Nephron (organoid): Measurements from ENCODE around the gene EXOC2.

Source experiments
- H3K27ac Mint-ChIP-seq, 3 experiments: 2 replicates each; pipeline ENCODE4 v1.8.0; 2020; ENCODE audit warnings: mixed read lengths in 3 of 3, mild to moderate bottlenecking in 2 of 3, moderate library complexity in 1 of 3
- H3K27me3 Mint-ChIP-seq: 2 replicates; pipeline ENCODE4 v1.8.0; 2021; ENCODE audit warnings: low read depth, mild to moderate bottlenecking, moderate library complexity, mixed read lengths
- H3K36me3 Mint-ChIP-seq: 2 replicates; pipeline ENCODE4 v1.8.0; 2020; ENCODE audit warnings: low read depth, mixed read lengths
- H3K4me1 Mint-ChIP-seq: 2 replicates; pipeline ENCODE4 v1.8.0; 2020; ENCODE audit warnings: mixed read lengths
- H3K4me3 Mint-ChIP-seq, 3 experiments: 2 replicates each; pipeline ENCODE4 v1.8.0; 2020; ENCODE audit warnings: mild to moderate bottlenecking in 3 of 3, mixed read lengths in 3 of 3, moderate library complexity in 2 of 3
- H3K9me3 Mint-ChIP-seq: 2 replicates; pipeline ENCODE4 v1.8.0; 2020; ENCODE audit warnings: mixed read lengths
- CTCF ChIP-seq, 3 experiments: fragments of 200-600 bp; sonication (generic); IDR thresholded peaks; one replicate each; pipeline ENCODE4 v1.5.0; 2021; ENCODE audit warnings: antibody characterized with exemption in 3 of 3; ENCODE audit not compliant: unreplicated experiment in 3 of 3

The EXOC2 gene

DNA sequence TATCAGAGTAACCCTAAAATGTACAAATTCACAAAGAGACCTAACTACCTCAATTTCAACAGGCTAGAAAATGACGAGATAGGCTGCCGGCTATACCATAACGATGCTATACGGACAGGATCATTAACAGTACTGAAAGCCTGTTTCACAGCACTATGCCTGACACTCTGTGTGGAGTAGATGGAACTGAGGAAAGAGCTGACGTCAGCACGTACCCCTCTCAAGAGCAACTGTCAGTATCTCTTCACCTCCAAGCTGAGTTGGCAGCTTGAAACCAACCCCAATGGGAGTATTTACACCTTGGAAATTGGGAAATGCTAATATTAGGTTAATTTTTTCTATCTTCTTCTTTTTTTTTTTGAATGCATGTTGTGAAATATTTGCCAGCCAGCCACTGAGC, 89.7 kb downstream of the EXOC2 start:
- no peaks in the 10 kb centered on the region for H3K9me3 Mint-ChIP-seq
- TF ChIP-seq CTCF (IDR thresholded peaks at IDR 0.05; ENCODE audit: unreplicated experiment in 3 of 3): no peak
- H3K4me3 Mint-ChIP-seq: no peak overlapping the region
- no peaks in the 10 kb centered on the region for H3K4me1 Mint-ChIP-seq
- H3K36me3 Mint-ChIP-seq: peaks cover 19% of the 10 kb centered on the region
- H3K27ac Mint-ChIP-seq: no peak overlapping the region
- H3K27me3 Mint-ChIP-seq: no peaks in the 10 kb centered on the region

DNA sequence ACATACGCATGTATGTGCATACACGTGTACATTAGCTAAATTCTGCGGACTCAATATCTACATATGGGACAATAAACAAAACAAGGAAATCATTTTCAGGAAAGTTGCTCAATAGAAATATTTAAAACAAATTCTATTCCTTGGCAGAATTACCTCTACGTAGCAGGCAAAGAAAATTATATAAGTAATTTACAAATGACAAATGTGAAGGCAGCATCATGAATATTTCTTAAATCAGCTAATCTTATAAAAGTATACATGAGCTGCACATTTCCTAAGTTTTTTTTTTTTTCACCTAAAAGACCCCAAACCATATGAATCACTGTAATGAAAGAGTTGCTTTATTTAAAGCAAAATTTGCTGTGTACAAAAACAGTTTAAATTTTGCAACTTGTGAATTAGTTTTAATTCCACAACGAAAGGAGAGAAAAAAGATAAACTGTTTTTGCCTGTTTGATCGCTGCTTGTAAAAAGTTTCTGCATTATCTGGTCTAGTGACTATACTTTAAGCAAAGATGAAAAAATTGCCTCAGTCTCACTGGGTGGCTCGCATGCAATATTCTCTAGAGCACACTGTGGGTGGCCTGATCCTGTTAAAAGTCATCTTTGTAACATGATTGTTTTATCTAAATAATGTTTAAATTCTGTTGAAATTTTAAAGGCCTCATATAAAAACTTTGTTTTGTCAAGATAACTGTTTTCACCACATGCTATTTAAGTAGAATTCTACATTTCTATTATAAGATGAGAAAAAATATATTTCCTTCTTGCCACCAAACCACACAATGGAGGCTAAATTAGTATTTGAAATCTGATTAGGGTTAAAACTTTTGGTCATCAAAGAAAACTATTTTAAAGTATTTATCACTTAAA, 93.1 kb downstream of the EXOC2 start:
- H3K27ac Mint-ChIP-seq: no peak overlapping the region
- no peaks in the 10 kb centered on the region for H3K9me3 Mint-ChIP-seq

GRCh38 chr6:593907-594212, 99.1 kb downstream of the EXOC2 start:
- no peak overlapping the region for H3K4me3 Mint-ChIP-seq
- no peaks in the 10 kb centered on the region for H3K4me1 Mint-ChIP-seq
- H3K9me3 Mint-ChIP-seq: no peaks in the 10 kb centered on the region
- no peak for TF ChIP-seq CTCF (IDR thresholded peaks at IDR 0.05; ENCODE audit: unreplicated experiment in 3 of 3)
- H3K27me3 Mint-ChIP-seq: no peaks in the 10 kb centered on the region
- peaks cover 29% of the 10 kb centered on the region for H3K36me3 Mint-ChIP-seq
- no peak overlapping the region for H3K27ac Mint-ChIP-seq

More for the DNA sequence above, 93.1 kb downstream of the EXOC2 start:
- no peak for TF ChIP-seq CTCF (IDR thresholded peaks at IDR 0.05; ENCODE audit: unreplicated experiment in 3 of 3)
- Mint-ChIP-seq H3K4me3 (no peak overlapping the region), H3K27me3 (no peaks in the 10 kb centered on the region), H3K4me1 (no peaks in the 10 kb centered on the region), H3K36me3 (peaks cover 9% of the 10 kb centered on the region)

GRCh38 chr6:593139-593906, 99.6 kb downstream of the EXOC2 start:
- Mint-ChIP-seq H3K9me3 (no peaks in the 10 kb centered on the region), H3K27me3 (no peaks in the 10 kb centered on the region), H3K4me1 (no peaks in the 10 kb centered on the region), H3K4me3 (no peak overlapping the region), H3K36me3 (peaks cover 29% of the 10 kb centered on the region), H3K27ac (no peak overlapping the region)
- TF ChIP-seq CTCF (IDR thresholded peaks at IDR 0.05; ENCODE audit: unreplicated experiment in 3 of 3): peak; percentile 68 to 77 (median 72)

DNA sequence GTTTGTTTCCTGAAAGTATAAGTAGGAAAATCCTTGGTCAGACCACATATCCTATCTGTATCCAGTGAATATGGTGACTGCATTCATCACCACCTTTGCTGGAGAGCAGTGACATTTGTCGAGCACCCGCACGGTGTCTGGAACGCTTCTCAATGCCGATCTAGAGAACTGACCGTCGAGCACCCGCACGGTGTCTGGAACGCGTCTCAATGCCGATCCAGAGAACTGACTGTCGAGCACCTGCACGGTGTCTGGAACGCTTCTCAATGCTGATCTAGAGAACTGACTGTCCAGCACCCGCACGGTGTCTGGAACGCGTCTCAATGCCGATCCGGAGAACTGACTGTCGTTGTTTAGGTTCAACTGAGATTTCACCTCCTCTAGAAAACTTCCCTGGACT, 103.8 kb downstream of the EXOC2 start:
- Mint-ChIP-seq H3K27me3 (no peaks in the 10 kb centered on the region), H3K4me3 (no peak overlapping the region), H3K27ac (no peak overlapping the region), H3K36me3 (peaks cover 25% of the 10 kb centered on the region), H3K9me3 (no peaks in the 10 kb centered on the region), H3K4me1 (no peaks in the 10 kb centered on the region)
- TF ChIP-seq CTCF (IDR thresholded peaks at IDR 0.05; ENCODE audit: unreplicated experiment in 3 of 3): no peak
